ENCODE measurements around the gene TMEM80.

GRCh38 chr11:723120-723883 lies 27.7 kb downstream of the TMEM80 start:
- TF ChIP-seq POLR2A (IDR thresholded peaks at IDR 0.05): no peak
- peak; percentile 45 to 72 (median 58) for TF ChIP-seq CTCF (IDR thresholded peaks at IDR 0.05)

Measured in tibial nerve (tissue), 3 donors.